ENCODE measurements around the gene OGN. TPM values are rescaled to one million over a fixed set of nuclear protein-coding genes. Genes with fewer than 3 reads are reported as not detected.

Gene OGN
- total RNA-seq, 4 donors from 2014 or later = 12.9 to 101 (median 30.2) TPM

DNA sequence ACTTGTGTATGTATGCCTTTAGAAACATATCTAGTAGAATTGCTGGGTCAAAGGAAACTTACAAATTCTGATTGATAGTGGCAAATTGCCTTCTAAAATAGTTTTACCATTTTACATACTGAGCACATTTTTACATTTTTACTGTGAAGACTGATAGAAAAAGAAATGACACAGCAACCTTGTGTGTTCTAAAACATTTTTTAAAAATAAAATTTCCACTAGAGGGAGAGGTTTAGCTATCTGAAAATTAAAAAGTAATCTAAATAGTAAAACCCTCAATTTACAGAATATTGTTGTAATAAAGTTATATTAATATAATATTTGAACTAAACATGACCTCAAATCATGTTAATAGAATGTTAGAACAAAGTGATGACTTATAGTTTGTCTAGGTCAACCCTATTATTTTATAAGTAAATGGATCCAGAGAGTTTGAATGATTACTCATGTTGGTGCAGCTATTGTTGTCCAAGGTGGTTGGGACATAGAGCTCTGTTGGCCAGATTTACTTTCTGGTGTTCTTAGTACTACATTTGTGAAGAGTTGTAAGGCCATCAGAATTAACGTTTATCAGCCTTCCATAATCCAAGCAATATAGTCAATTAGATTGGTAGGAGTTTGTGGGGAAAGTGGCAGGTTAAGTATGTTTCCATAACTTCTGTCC, 61.4 kb downstream of the OGN start:
- Histone ChIP-seq H3K9me3 (no peaks in the 10 kb centered on the region), H3K4me1 (peaks cover 0 to 22% (median 0%) of the 10 kb centered on the region in 3 donors), H3K27me3 (no peaks in the 10 kb centered on the region), H3K36me3 (peaks cover 0 to 27% of the 10 kb centered on the region in 2 donors), H3K4me3 (no peak overlapping the region), H3K27ac (peak overlapping the region in 3 of 4 donors; percentile 18 to 49 (median 22))
- 38 to 50% methylated on average over 1 of the region's 1 CpG for WGBS, 2 donors (ENCODE audit: low coverage in 1 of 2)
- no peak for ATAC-seq
- TF ChIP-seq CTCF (IDR thresholded peaks at IDR 0.05) = peak in 3 of 4 experiments; percentile 30 to 48 (median 40)
- TF ChIP-seq POLR2A (IDR thresholded peaks at IDR 0.05) = no peak
- no peak for TF ChIP-seq POLR2AphosphoS5 (IDR thresholded peaks at IDR 0.05)
- TF ChIP-seq EP300 (IDR thresholded peaks at IDR 0.05) = no peak

GRCh38 chr9:92341578-92341977, 62.8 kb downstream of the OGN start:
- peaks cover 0 to 37% of the 10 kb centered on the region in 2 donors for H3K36me3 ChIP-seq
- H3K27ac ChIP-seq = no peak overlapping the region
- WGBS, 2 donors (ENCODE audit: low coverage in 1 of 2) = 100% methylated on average over 1 of the region's 1 CpG; no CpG with 5 or more reads in 1 of the 2 donors
- no peaks in the 10 kb centered on the region for H3K9me3 ChIP-seq
- ATAC-seq = no peak
- no peak for TF ChIP-seq POLR2A (IDR thresholded peaks at IDR 0.05)
- TF ChIP-seq POLR2AphosphoS5 (IDR thresholded peaks at IDR 0.05) = no peak
- TF ChIP-seq CTCF (IDR thresholded peaks at IDR 0.05) = no peak
- TF ChIP-seq EP300 (IDR thresholded peaks at IDR 0.05) = no peak
- H3K4me3 ChIP-seq = no peak overlapping the region
- H3K4me1 ChIP-seq = peaks cover 0 to 22% (median 0%) of the 10 kb centered on the region in 3 donors
- H3K27me3 ChIP-seq = no peaks in the 10 kb centered on the region

DNA sequence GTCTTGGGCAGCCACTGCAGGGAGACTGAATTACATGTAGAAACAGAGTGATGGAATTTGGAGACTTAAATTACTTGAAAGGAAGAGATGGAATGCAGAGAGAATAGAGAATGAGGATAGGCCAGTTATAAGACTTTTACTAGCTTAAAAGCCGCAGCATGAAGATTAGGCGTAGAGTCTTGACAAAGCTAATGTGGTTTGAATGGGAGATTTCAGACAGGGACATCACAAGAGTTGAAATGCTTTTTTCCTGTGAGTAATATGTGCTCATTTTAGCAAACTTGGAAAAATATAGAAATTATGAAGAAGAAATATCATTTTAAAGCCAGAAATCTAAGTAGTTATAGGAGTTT, 71.1 kb downstream of the OGN start:
- no peak overlapping the region for H3K4me3 ChIP-seq
- no peaks in the 10 kb centered on the region for H3K27me3 ChIP-seq
- no peaks in the 10 kb centered on the region for H3K9me3 ChIP-seq
- peaks cover 0 to 18% of the 10 kb centered on the region in 2 donors for H3K36me3 ChIP-seq
- H3K27ac ChIP-seq = peak overlapping the region in 1 of 4 donors; percentile 18
- WGBS, 2 donors (ENCODE audit: low coverage in 1 of 2) = 62 to 79% methylated on average over 2 of the region's 2 CpGs
- peaks cover 0 to under 1% (median 0%) of the 10 kb centered on the region in 3 donors for H3K4me1 ChIP-seq
- TF ChIP-seq POLR2A (IDR thresholded peaks at IDR 0.05) (no peak), POLR2AphosphoS5 (IDR thresholded peaks at IDR 0.05) (no peak), CTCF (IDR thresholded peaks at IDR 0.05) (no peak), EP300 (IDR thresholded peaks at IDR 0.05) (no peak)
- no peak for ATAC-seq

Other genes starting within 250 kb of the OGN start
- gene IARS1, start 110.9 kb downstream of the OGN start, total RNA-seq = 10 to 100 TPM; 56.6 to 78.8 (median 75.0) TPM
- 10 to 100 TPM; 15.6 to 42.2 (median 24.4) TPM for gene NOL8, start 79.2 kb downstream of the OGN start, total RNA-seq
- gene CENPP, start 78.6 kb downstream of the OGN start, total RNA-seq = 1 to 10 TPM; 2.9 to 8.3 (median 4.9) TPM
- 10 to 100 TPM; 11.4 to 45.2 (median 22.2) TPM for gene OMD, start 19.9 kb upstream of the OGN start, total RNA-seq
- gene ASPN, start 77.9 kb upstream of the OGN start, total RNA-seq = 10 to 100 TPM in 3 of 4 donors, 1 to 10 TPM in 1; 5.3 to 46.4 (median 27.3) TPM
- gene ECM2, start 131.4 kb upstream of the OGN start, total RNA-seq = 10 to 100 TPM in 3 of 4 donors, 1 to 10 TPM in 1; 8.2 to 20.1 (median 14.2) TPM